Measurements from ENCODE around the gene H19.

DNA sequence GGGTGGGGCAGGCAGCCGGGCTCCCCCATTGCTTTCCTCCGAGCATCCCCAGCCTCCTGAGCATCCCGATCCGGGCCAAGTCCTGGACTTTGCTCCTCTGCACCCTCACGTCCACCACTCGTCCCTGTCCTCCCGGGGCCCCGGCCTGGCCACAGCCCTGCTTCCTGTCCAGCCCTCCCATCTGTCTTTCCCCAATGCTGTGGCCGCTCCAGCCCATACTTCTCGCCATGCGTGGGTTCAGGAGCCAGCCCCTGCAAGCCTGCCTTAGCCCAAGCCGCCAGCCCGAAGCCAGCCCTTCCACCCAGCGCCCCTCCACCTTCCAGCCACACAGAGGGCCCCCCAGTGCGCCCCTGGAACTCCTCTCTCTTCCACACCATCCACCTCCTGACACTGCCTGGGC is 26.7 kb downstream of the H19 start:
- TF ChIP-seq, protein P1, sequence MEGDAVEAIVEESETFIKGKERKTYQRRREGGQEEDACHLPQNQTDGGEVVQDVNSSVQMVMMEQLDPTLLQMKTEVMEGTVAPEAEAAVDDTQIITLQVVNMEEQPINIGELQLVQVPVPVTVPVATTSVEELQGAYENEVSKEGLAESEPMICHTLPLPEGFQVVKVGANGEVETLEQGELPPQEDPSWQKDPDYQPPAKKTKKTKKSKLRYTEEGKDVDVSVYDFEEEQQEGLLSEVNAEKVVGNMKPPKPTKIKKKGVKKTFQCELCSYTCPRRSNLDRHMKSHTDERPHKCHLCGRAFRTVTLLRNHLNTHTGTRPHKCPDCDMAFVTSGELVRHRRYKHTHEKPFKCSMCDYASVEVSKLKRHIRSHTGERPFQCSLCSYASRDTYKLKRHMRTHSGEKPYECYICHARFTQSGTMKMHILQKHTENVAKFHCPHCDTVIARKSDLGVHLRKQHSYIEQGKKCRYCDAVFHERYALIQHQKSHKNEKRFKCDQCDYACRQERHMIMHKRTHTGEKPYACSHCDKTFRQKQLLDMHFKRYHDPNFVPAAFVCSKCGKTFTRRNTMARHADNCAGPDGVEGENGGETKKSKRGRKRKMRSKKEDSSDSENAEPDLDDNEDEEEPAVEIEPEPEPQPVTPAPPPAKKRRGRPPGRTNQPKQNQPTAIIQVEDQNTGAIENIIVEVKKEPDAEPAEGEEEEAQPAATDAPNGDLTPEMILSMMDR (IDR thresholded peaks at IDR 0.05; ENCODE audit: poor library complexity) = no peak
- no peak for TF ChIP-seq EZH2 (IDR thresholded peaks at IDR 0.05; ENCODE audit: borderline replicate concordance)
- TF ChIP-seq EZH2phosphoT487 (IDR thresholded peaks at IDR 0.05; ENCODE audit: low read depth, severe bottlenecking, unreplicated experiment) = no peak
